Testis (tissue), 2 donors: ENCODE measurements around the gene CD96.

Experiments
- POLR2A ChIP-seq: fragments of 450-650 bp; IDR thresholded peaks from one replicate; pipeline ENCODE4 v1.6.1; 2017; ENCODE audit warnings: antibody characterized with exemption, mild to moderate bottlenecking, moderate library complexity
- TF ChIP-seq, protein P1 (sequence below), 3 experiments: fragments of 450-650 bp in 2 of 3; fragments of 200-600 bp in 1 of 3; sonication (generic) in 1 of 3; IDR thresholded peaks; one replicate each; pipeline ENCODE4 v1.5.1; 2016 to 2019; ENCODE audit warnings: antibody characterized with exemption in 3 of 3, mild to moderate bottlenecking in 2 of 3, moderate library complexity in 1 of 3

DNA sequence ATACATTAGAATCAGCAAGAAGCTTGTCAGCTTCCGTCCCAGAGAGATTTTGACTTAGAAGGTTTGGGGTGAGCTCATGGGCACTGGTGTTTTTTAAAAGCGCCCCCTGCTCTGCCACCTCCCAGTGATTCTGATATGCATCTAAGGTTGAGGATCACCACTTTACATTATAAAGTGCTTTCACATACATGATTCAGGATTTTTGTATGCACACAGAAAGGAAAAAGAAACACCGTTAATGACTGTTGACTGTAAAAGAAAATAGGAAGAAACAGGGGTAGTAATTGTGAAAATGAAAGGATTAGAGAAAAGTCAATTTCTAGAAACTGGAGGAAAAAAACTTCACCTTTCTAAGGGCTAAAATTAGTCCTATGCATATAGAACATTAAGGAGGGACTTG lies 158.1 kb downstream of the CD96 start:
- TF ChIP-seq, protein P1, sequence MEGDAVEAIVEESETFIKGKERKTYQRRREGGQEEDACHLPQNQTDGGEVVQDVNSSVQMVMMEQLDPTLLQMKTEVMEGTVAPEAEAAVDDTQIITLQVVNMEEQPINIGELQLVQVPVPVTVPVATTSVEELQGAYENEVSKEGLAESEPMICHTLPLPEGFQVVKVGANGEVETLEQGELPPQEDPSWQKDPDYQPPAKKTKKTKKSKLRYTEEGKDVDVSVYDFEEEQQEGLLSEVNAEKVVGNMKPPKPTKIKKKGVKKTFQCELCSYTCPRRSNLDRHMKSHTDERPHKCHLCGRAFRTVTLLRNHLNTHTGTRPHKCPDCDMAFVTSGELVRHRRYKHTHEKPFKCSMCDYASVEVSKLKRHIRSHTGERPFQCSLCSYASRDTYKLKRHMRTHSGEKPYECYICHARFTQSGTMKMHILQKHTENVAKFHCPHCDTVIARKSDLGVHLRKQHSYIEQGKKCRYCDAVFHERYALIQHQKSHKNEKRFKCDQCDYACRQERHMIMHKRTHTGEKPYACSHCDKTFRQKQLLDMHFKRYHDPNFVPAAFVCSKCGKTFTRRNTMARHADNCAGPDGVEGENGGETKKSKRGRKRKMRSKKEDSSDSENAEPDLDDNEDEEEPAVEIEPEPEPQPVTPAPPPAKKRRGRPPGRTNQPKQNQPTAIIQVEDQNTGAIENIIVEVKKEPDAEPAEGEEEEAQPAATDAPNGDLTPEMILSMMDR (IDR thresholded peaks at IDR 0.05): no peak
- TF ChIP-seq POLR2A: no peak
